Measurements from ENCODE around the gene DCTN1.

GRCh38 chr2:74321737-74322136 lies 58.4 kb downstream of the DCTN1 start:
- no peak for TF ChIP-seq CTCF (IDR thresholded peaks at IDR 0.05)
- TF ChIP-seq POLR2A (IDR thresholded peaks at IDR 0.05) = no peak

Measured in Peyer's patch (tissue), 4 donors.